GM19467 (cell line): Measurements from ENCODE around the gene MYO9A.

Experiments
- ATAC-seq: cut with Tn5 transposase; IDR thresholded peaks from one replicate; pipeline ENCODE4 v1.9.1; 2021; ENCODE audit warnings: mild to moderate bottlenecking, moderate library complexity; ENCODE audit not compliant: unreplicated experiment

Gene MYO9A

DNA sequence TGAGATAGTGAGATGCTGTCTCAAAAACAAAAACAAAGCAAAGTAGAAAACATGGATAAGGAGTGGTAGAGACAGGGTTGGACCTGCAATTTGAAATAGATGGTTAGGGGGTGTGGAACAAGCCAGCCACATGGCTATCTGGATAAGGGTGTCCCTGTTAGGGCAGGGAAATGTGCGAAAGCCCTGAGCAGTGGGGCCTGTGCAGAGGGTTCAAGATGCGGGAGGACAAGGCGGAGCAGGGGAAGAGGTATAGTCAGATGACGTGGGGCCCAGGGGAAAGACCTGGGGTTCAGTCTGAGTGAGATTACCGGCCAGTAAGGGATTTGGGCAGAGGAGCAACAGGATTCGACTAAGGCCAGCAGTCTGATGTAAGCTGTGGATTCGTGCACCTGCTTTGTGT lies 326.0 kb downstream of the MYO9A start:
- no peak for ATAC-seq

DNA sequence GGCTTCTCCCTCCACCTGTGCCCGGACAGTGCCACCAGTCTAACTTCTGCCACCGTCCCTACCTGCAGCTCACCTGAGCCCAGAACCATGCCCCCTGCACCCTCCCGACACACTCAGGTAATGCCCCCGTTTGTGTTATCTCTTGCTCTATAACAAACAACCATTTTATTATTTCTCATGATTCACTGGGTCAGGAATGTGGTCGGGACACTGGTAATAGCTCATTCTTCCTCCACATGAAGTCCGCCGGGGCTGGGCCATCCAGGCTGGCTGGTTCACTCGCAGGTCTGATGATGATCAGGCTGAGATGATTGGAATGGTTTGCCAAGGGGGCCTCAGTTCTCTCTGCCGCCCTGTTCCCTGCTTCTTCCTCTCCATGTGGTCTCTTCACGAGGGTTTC lies 327.9 kb downstream of the MYO9A start:
- ATAC-seq = no peak

DNA sequence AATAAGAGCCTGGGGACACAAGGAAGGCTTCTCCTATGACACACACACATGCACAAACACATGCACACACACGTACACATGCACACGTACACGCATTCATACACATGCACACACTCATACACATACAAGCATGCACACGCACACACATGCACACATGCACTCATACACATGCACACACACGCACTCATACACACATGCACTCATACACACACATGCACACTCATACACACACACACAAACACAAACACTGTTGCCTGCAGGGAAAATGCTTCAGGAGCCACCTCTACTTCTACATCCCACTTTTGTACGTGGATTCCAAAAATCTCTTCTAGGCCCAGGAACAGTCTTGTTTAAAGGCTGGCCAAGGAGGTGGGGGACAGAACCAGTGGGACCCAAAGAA lies 328.3 kb downstream of the MYO9A start:
- no peak for ATAC-seq

DNA sequence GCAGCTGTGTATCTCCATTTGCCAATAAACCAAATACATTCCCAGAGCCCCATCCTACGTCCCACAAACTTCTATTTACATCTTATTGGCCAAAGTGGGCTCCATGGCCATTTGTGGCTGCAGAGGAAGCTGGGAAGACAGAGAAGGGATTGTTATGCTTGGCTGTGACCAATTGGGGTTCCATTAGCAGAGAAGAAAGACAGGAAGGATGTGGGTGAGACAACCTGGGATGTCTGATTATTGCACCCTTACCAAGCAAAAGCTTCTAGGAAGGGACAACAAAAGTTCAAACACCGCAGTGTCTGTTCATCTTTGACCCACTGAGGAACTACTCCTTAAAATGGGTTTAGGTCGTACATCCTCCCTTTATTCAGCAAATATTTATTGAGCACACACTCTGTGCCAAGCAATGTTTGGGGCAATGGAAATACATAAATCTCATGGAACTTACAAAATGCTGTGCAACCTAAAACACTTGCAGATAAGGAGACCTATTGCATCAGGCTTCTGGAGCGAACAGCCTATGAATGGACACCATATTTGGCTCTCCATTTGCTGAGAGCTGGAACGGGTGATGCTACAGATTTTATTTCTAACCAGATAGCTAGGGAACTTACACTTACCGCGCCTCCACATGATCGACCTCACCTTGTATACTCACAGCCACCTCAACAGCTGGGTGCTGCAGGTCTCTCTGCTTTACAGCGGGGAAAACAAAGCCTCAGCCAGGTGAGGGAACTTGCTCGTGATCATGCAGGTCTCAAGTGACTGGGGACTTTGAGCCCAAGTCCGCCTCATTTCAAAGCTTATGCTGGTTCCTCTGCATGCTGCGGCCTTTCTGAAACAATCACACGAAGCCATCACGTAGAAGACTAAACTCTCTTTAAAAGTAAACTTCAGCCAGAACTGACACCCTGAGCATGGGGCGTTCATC lies 329.0 kb downstream of the MYO9A start:
- no peak for ATAC-seq

DNA sequence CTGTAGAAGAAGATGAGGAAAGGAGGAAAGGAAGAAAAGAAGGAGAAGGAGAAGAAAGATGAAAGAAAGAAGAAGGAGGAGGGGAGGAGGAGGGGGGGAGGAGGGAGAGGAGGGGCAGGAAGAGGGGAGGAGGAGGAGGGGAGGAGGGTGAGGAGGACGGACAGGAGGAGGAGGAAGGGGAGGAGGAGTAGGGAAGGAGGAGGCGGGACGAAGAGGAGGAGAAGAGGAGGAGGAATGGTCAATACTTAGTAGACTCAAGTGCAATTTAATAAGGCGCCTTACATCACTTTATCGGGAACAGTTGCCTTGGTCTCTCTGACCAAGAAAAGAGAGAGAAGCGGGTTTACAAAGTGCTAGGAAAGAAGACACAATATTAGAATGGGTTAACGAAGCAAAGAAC lies 331.3 kb downstream of the MYO9A start:
- ATAC-seq = no peak

DNA sequence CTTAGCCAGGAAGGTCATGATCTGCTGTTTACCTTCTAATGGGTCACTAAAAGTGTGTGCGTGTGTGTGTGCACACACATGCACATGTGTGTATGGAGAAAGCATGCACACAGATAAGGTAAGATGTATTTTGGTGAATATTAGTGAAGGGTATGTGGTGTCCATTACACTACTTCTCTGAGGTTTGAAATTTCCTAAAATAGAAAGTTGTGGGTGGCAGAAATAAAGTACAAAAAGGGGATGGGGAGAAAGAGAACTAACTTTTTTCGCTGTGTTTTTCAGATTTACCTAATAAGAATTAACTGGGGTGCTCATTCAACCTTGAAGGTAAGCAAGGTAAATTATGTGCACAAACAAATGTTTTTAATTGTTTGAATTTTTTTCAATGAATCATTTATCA lies 332.0 kb downstream of the MYO9A start:
- no peak for ATAC-seq

DNA sequence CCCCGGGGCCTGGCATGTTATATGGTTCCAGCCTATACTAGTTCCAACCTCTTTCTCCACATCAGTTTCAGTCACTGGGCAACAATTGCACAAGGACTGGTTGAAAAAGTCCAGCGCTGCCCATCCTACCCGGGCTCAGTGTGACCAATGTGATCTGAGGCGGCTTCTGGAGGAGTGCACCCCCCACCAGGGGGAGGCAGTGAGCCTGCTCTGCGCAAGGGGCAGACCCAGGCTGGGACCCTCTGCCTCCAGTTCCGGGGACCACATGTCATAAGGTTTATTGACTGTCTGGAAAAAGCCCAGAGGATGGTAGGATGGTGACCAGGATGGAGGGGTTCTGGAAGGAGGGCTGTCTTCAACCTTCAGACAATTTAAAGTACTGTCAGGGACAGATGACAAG lies 333.2 kb downstream of the MYO9A start:
- no peak for ATAC-seq

DNA sequence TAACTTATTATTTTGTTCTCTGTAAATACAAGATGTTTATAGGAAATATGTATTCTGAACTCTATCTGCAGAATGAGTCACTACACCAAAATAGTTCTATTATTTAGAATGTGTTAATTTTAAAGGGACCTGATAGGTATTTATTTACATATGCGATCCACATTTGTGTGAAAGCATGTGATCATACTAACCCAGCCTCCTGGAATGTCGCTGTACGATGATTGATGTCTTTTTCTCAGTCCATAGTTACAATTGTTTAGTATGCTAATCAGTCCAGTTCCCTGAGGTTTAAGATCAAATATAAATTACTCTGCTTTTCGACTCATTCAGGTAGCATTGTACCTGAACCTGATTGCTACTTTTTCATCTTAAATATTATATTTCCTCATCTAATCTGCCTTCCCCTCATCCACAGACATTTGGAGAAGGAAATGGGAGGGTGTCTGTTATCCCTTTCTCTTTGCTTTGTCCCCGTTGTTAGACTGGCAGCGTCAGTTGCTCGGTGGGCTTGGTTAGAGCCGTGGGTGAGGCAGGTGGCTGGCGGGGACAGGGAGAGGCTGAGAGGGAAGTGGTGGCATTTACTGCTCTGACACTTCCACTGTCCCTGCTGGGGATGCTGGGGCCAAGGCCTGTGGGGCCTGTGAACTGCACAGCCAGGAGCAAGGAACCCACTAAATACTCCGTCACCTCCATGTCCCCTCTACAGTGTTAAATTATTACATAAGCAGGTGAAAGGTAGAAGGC lies 335.4 kb downstream of the MYO9A start:
- no peak for ATAC-seq

DNA sequence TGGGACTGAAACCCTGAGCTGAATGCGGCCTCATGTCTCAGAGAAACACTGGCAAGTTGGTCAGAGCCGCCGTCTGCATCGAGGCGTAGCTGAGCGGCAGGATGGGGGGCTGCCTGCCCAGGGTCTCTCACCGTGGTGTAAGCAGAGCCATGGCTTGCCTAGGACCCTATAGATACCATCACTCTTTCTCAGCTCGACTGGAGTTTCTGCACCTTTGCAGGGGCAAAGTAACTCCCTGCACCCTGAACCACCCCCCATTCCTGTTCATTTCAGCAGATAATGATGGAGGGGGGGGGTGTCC lies 336.0 kb downstream of the MYO9A start:
- no peak for ATAC-seq

DNA sequence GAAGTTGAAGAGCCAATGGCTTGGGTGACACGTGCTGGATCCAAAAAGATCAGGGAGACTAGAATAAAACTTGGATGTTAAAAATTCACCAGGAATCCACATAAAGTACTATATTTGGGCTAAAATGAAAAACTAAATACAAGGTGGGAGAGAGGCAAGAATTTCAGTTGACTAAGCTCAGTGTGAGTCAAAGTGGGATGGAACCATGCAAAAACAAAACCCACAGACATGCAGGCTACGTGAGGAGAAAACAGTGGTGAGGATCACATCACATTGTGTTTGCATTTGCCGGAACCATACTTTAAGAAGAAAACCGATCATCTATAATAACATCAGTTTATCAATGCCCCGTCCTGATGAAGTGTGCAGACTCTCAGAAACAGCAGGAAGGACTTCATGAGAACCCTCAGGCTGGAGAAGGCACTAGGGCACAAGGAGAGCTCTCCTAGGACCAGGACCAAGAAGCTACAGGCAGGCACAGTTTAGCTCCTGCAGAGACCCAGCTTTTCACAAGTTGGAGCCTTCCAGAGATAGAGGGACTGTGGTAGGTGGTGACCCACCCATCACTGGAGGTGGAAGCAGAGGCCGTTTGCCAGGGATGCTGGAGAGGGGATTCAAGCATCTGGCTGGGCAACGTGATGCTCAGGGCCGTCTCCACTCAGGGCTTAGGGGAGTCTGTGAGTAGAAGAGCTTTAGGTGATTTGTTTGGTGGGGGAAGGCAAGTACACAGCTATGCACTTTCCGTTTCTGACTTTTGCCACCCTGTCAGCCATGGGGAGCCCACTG lies 336.6 kb downstream of the MYO9A start:
- ATAC-seq = no peak

DNA sequence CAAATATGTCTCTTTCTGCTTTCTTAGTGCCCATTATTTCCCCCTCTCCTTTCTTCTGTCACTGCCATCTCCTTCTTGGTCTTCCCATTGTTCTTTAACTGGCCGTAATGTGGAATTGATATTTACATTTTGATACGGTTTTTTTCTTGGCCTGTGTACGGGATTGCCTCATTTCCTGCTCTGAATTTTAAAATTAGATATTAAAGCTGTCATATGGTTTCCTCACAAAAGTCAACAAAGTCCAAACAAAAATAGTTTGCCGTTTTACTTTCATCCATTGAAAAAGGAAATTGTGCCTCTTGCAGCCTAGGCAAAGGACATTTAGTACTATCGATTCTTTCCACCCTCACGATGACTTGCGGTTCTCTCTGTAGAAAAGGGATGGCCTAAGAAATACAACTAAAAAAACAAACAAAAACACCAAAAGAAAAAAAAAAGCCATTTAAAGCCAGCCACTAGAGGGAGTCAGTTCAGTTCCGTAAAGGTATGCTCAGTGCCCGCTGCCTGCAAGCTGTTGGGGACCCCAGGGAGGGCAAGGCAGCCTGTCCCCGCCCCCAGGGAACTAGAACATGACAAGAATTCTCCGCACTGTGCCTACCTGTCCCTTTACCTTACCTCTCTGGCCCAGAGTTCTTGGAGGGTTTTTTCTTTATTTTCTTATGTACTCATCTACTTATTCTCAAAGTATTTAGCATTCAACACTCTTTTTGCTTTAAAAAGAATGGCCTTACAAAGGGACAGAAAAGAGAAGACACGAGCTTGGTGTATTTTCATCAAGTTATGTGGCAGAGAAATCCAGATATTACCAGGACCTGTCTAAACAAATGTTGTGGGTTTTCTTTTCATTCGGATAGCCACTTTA lies 337.6 kb downstream of the MYO9A start:
- ATAC-seq = no peak

DNA sequence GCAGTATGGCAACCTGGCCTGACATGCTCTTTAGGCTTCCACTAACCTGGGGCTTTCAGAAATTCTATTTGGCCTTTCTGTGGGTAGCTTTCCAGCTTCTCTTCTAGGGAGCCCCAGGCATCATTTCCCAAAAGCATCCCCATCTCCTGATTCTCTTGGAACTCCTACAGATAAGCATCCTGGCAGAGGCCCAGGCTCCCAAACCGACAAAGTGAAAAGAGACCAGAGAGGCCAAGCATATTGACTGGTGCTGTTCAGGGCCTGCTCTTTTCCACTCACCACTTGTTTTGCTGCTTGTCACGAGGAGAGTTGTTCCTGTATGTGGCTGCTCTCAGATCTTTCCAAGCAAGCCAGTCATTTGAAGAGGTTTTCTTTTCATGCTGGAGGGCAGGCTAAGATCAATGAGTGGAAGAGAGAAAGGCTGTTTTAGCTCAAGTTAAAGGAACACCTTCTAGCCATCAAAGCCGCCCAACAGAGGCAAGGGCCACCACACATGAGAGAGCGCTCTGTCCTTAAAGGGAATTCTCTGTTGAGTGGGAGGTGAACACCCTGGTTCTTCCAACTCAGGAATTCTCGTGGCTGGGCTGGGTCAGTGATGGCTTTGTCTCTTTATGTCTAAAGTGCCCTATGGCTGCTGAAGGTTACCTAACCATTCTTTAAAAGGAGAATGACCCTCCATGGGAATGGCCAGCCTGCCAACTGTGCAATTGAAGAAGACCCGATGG lies 338.7 kb downstream of the MYO9A start:
- no peak for ATAC-seq

DNA sequence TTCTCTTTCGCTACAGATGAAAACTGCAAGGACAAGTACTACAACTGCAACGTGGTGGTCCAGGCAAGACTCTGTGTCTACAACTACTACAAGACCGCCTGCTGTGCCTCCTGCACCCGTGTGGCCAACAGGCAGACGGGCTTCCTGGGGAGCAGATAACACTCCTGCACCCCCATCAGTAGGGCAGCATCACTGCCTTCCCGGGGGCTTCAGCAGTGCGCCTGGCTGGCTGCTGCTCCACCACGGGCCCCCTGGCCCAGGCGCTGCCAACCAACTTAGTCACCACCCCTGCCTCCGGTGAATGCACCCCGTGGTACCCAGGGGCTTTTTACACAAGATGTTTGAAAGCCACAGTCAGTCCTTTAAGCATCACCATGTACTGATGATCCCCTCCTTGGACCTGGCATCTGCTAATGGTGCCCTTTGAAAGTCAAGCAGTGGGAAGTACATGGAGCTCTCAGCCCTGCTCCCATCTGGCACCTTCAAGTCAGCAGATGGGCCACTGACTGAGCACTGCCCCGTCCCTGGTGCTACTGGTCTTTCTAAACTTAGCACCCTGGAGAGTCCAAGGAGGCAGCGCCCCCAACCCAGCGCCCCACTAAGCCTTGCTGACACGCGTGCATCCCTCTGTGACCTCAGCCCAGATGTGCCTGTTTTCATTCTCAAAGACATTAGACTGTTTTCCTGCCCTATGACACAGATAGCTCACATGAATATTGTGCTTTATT lies 340.6 kb downstream of the MYO9A start:
- ATAC-seq = no peak

DNA sequence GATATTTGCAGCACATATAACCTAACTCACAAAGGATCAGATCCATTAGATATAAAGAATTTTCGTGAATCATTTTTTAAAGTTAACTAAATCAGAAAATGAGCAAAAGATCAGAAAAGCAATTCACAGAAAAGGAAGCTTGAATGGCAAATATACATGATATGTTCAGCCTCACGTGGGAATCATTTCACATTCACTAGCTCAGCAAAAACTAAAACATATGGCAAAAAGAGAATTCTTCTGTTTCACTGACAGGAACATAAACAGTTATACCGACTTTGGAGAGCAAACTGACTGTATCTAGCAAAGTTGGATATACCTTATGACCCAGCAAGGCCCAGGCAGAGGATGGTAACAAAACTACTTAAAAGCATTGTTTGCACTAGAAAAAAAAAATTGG lies 341.6 kb downstream of the MYO9A start:
- no peak for ATAC-seq

DNA sequence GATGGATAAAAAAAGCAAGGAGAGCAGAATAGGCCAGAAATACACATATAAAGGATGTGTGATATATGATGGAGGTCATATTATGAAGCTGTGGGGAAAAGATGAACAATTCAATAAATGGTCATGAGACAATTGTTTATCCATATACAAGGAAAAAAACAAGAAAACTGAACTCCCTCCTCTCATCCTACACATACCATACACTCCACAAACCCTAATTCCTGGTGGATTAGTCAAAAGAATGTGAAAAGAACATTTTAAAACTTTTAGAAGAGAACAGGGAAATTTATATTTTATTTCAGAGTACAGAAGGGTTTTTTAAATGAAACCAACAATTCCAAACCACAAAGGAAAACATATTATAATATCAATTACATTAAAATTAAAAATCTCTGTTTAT lies 342.1 kb downstream of the MYO9A start:
- ATAC-seq = no peak

DNA sequence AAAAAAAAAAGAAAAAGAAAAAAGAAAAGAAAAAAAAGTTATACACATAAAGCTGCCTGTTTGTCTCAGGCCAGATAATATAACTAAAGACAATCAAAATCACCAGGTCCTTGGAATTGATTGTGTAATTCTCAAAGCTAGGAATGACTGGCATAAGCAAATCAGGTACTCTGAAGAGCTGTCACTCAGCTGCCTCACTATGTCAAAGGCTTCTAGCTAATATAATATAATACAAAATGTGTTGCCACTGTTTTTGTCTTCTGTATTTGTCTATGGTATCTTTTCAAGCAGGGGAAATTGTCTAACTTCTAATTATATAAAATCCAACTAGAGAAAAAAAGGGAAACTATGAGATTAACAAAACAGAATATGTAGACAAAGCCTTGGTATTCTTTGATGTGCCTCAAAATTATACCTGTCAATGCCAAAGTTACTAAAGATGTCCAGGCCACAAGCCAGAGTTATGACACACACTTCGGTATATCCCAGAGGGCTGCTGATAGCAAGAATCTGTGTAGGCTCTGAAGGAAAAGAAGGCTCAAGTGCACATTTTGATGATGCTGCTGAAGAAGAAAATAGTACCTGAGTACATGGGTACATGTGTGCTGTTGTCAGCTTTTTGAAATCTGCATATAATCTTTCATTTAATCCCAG lies 344.6 kb downstream of the MYO9A start:
- no peak for ATAC-seq
